Gastroesophageal sphincter (tissue), 4 donors: Measurements from ENCODE around the gene SLX9. TPM values are rescaled to one million over a fixed set of nuclear protein-coding genes. Genes with fewer than 3 reads are reported as not detected.

Experiments used
- ATAC-seq: fragments of 150-250 bp; one replicate; pipeline ENCODE4 v1.9.1; 2016; ENCODE audit warnings: mild to moderate bottlenecking, moderate library complexity
- H3K27ac ChIP-seq, 4 donors: fragments of 200-600 bp; sonication (generic) in 3 of 4; 1 replicate in 3 of 4; 2 replicates in 1 of 4; pipeline ENCODE4 v1.5.1; 2016 to 2019
- H3K27me3 ChIP-seq: fragments of 200-600 bp; sonication (generic); one replicate; pipeline ENCODE4 v1.5.1; 2019
- H3K36me3 ChIP-seq, 2 donors: fragments of 200-600 bp; sonication (generic); one replicate each; pipeline ENCODE4 v1.5.1; 2019; ENCODE audit warnings: control low read depth in 1 of 2
- H3K4me1 ChIP-seq, 3 donors: fragments of 200-600 bp; sonication (generic); 1 replicate in 2 of 3; 2 replicates in 1 of 3; pipeline ENCODE4 v1.5.1; 2016 to 2019; ENCODE audit warnings: control low read depth in 2 of 3
- H3K4me3 ChIP-seq, 2 donors: fragments of 200-600 bp; sonication (generic); one replicate each; pipeline ENCODE4 v1.5.1; 2019; ENCODE audit warnings: mild to moderate bottlenecking in 1 of 2, moderate library complexity in 1 of 2
- H3K9me3 ChIP-seq, 3 donors: fragments of 200-600 bp; sonication (generic); one replicate each; pipeline ENCODE4 v1.5.1; 2017 to 2019; ENCODE audit warnings: control low read depth in 2 of 3
- EP300 ChIP-seq: sonication (generic); formaldehyde crosslinking; IDR thresholded peaks from one replicate; pipeline ENCODE4 v1.6.1; 2017; ENCODE audit warnings: antibody characterized with exemption, mild to moderate bottlenecking
- POLR2A ChIP-seq, 2 donors: fragments of 450-650 bp; IDR thresholded peaks; one replicate each; pipeline ENCODE4 v1.6.1; 2017; ENCODE audit warnings: antibody characterized with exemption in 2 of 2, mild to moderate bottlenecking in 2 of 2, moderate library complexity in 1 of 2
- POLR2AphosphoS5 ChIP-seq: sonication (generic); formaldehyde crosslinking; IDR thresholded peaks from one replicate; pipeline ENCODE4 v1.6.1; 2017; ENCODE audit warnings: antibody characterized with exemption
- WGBS, 2 donors: methylation state at CpG; one replicate each; pipeline ENCODE4 v1.1.5; 2018; ENCODE audit warnings: low coverage in 1 of 2; 5-methylcytosine and 5-hydroxymethylcytosine counted together
- total RNA-seq, 4 donors: library from RNA; depleted of rRNA; stranded (reverse); fragments of >200 nt; gene quantifications; one replicate each; pipeline ENCODE4 v1.1.0, GENCODE V29; 2016
- TF ChIP-seq, protein P1 (sequence below), 4 experiments: fragments of 200-600 bp in 2 of 4; fragments of 450-650 bp in 2 of 4; sonication (generic) in 1 of 4; IDR thresholded peaks; one replicate each; pipeline ENCODE4 v1.5.1; 2017 to 2019; ENCODE audit warnings: antibody characterized with exemption in 4 of 4, mild to moderate bottlenecking in 2 of 4, moderate library complexity in 2 of 4

The SLX9 gene
- total RNA-seq, 4 donors from 2014 or later = 15.7 to 53.9 (median 36.4) TPM

DNA sequence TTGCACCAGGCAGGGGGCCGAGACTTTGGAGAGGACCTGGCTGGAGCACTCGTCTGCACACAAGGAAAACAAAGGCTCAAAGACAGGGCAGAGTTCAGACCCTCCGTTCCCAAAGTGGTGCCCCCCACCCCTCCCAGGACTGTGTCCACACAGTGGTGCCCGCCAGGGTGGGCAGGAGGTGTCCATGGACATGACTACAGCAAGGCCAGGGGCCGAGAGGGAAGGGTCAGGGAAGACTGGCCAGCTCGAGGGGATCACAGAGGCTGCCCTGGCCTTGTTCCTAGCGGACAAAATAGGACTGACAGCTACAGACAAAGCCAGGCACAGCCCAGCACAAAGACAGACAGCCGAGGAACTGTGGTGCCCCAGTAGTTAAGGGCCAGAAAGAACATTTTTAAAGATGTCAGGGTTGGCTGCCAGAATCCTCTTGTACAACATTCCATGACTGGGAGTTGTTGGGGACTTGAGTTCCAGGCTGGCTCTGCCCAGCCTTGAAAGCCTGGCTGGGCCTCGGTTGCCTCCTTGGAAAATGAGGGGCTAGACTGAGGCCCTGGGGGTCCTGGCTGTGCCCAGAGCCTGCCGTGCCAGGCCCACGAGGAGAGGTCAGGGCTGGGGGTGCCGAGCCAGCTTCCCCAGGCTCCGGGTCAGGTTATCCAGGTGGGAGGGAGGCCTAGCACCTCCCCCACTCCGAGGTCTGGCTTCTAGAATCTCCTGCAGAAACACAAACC lies 63.7 kb downstream of the SLX9 start:
- H3K27ac ChIP-seq = peak overlapping the region; percentile 39 to 83 (median 80)
- WGBS, 2 donors = 50 to 60% methylated on average over 1 to 4 of the region's 14 CpGs
- H3K27me3 ChIP-seq = no peaks in the 10 kb centered on the region

DNA sequence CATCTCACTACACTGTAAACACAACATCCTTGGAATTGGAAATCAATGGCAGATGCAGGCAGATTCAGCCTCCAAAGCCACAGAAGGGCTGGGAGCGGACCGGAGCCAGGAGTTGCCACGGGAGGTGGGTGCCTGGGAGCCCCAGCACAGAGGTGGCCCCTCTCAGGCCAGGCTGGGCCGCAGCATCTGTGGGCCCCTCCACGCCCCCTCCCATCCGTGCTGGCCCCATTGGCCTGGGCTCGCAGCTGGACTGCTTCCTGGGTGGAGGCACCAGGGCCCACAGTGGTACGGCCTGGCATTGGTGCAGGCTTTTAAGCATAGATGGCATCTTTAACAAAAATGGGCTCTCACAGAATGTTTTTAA lies 64.2 kb downstream of the SLX9 start:
- no peak for TF ChIP-seq POLR2AphosphoS5
- no peak for TF ChIP-seq EP300
- TF ChIP-seq, protein P1, sequence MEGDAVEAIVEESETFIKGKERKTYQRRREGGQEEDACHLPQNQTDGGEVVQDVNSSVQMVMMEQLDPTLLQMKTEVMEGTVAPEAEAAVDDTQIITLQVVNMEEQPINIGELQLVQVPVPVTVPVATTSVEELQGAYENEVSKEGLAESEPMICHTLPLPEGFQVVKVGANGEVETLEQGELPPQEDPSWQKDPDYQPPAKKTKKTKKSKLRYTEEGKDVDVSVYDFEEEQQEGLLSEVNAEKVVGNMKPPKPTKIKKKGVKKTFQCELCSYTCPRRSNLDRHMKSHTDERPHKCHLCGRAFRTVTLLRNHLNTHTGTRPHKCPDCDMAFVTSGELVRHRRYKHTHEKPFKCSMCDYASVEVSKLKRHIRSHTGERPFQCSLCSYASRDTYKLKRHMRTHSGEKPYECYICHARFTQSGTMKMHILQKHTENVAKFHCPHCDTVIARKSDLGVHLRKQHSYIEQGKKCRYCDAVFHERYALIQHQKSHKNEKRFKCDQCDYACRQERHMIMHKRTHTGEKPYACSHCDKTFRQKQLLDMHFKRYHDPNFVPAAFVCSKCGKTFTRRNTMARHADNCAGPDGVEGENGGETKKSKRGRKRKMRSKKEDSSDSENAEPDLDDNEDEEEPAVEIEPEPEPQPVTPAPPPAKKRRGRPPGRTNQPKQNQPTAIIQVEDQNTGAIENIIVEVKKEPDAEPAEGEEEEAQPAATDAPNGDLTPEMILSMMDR (IDR thresholded peaks at IDR 0.05) = no peak
- TF ChIP-seq POLR2A (IDR thresholded peaks at IDR 0.05) = no peak
- no peak overlapping the region for H3K4me3 ChIP-seq
- peaks cover 0 to 55% (median 11%) of the 10 kb centered on the region in 3 donors for H3K4me1 ChIP-seq
- no peak for ATAC-seq
- peak overlapping the region; percentile 39 to 83 (median 80) for H3K27ac ChIP-seq
- H3K27me3 ChIP-seq = no peaks in the 10 kb centered on the region
- WGBS, 2 donors = 88% methylated on average over 3 of the region's 8 CpGs; no CpG with 5 or more reads in 1 of the 2 donors
- peaks cover 0 to 5% (median 0%) of the 10 kb centered on the region in 3 donors for H3K9me3 ChIP-seq
- no peaks in the 10 kb centered on the region for H3K36me3 ChIP-seq

More for the DNA sequence above, 63.7 kb downstream of the SLX9 start:
- Histone ChIP-seq H3K4me1 (peaks cover 0 to 60% (median 11%) of the 10 kb centered on the region in 3 donors), H3K36me3 (no peaks in the 10 kb centered on the region), H3K4me3 (no peak overlapping the region), H3K9me3 (peaks cover 0 to 5% (median 0%) of the 10 kb centered on the region in 3 donors)
- TF ChIP-seq POLR2AphosphoS5 = peak; percentile 33
- TF ChIP-seq EP300 = no peak
- TF ChIP-seq, protein P1 (IDR thresholded peaks at IDR 0.05) = peak in 2 of 4 experiments; percentile 40 to 56
- peak; percentile 66 for ATAC-seq

DNA sequence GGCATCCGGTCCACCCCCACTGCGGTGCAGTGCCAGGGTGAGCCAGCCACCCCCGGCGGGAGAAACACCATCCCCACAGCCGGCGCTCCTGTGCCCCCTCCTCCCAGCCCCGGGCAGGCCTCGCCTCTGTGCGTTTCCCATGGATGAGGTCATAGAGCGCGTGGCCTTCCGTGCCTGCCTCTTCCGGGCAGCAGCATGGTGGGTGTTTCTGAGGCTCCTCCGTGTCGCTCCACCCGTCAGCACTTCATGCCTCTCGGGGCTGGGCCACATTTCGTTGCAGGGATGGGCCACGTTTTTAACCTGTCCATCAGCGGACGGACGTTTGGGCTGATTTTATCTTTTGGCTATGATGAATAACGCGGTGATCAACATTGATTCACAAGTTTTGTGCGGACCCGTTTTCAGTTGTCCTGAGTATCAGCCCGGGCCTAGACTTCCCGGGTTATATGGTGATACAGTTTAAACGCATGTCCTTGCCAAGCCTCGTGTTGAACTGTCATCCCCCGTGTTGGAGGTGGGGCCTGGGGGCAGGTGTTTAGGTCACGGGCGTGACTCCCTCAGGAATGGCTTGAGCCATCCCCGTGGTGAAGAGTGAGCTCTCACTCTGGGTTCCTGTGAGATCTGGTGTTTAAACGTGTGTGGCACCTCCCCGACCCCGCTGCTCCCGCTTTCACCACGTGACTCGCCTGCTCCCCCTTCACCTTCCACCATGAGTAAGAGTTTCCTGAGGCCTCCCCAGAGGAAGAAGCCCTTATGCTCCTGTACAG lies 64.8 kb downstream of the SLX9 start:
- Histone ChIP-seq H3K27me3 (no peaks in the 10 kb centered on the region), H3K9me3 (peaks cover 0 to 5% (median 0%) of the 10 kb centered on the region in 3 donors), H3K4me1 (peaks cover 0 to 49% (median 11%) of the 10 kb centered on the region in 3 donors), H3K4me3 (no peak overlapping the region), H3K36me3 (no peaks in the 10 kb centered on the region), H3K27ac (peak overlapping the region in 3 of 4 donors; percentile 80 to 83 (median 81))
- ATAC-seq = no peak
- WGBS, 2 donors = 93% methylated on average over 23 of the region's 40 CpGs; no CpG with 5 or more reads in 1 of the 2 donors
- TF ChIP-seq POLR2AphosphoS5 (no peak), POLR2A (IDR thresholded peaks at IDR 0.05) (no peak), EP300 (no peak)
- TF ChIP-seq, protein P1 (IDR thresholded peaks at IDR 0.05) = no peak

DNA sequence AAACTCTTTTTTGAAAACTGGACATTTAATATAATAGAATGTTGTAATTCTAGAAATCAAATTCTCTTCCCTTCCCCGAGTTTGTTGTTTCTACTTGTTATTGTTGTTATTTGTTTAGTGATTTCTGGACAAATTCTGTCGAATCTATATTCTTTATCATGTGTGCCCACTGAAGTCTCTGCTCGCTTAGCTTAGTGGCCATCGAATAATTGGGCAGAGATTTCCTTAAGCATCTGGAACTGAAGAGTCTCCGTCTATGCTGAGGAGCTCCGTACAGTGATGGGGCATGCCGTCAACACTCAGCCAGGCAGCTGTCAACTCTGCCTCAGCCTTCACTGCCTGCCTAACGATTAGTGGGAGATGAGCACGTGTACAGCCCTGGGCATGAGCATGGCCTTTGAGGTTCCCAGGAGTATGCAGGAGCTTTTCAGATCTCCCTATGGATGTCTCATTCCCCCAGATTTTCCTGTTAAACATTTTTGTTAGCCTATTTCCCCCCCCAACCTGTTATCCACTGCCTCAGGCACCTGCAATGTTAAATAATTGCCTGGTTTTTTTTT lies 66.8 kb downstream of the SLX9 start:
- ATAC-seq = no peak
- no peak overlapping the region for H3K27ac ChIP-seq
- no peaks in the 10 kb centered on the region for H3K27me3 ChIP-seq
- peaks cover 0 to 29% (median 7%) of the 10 kb centered on the region in 3 donors for H3K4me1 ChIP-seq
- no peak for TF ChIP-seq POLR2AphosphoS5
- TF ChIP-seq POLR2A (IDR thresholded peaks at IDR 0.05) = no peak
- TF ChIP-seq, protein P1 (IDR thresholded peaks at IDR 0.05) = no peak
- no peak for TF ChIP-seq EP300
- H3K4me3 ChIP-seq = no peak overlapping the region
- H3K9me3 ChIP-seq = peaks cover 0 to 5% (median 0%) of the 10 kb centered on the region in 3 donors
- WGBS, 2 donors = 93 to 100% methylated on average over 4 to 5 of the region's 9 CpGs
- no peaks in the 10 kb centered on the region for H3K36me3 ChIP-seq
